ENCODE results near the gene AP3M1.

AP3M1 gene

GRCh38 chr10:74079028-74079935 lies 71.3 kb downstream of the AP3M1 start:
- DNase-seq, result no peak

GRCh38 chr10:74078037-74078436 lies 72.6 kb downstream of the AP3M1 start:
- no peak for DNase-seq

GRCh38 chr10:74077416-74077815 lies 73.2 kb downstream of the AP3M1 start:
- no peak for DNase-seq

- no peak for DNase-seq
These were observed 73.7 kb downstream of the AP3M1 start for GRCh38 chr10:74076961-74077360.

- DNase-seq, result no peak
These were observed 74.7 kb downstream of the AP3M1 start for GRCh38 chr10:74075906-74076305.

- no peak for DNase-seq
These were observed 78.1 kb downstream of the AP3M1 start for GRCh38 chr10:74072503-74072902.

- DNase-seq, result no peak
These were observed 79.5 kb downstream of the AP3M1 start for GRCh38 chr10:74071157-74071556.
